NOMO-1 treated with DMSO at 0.1 percent for 48 hours (cell line): ENCODE measurements around the gene UBE2D3.

Source experiments
- DNase-seq: peaks from one replicate; lab custom pipeline; 2025; ENCODE audit not compliant: unreplicated experiment; lab: John Stamatoyannopoulos, UW

Gene UBE2D3

GRCh38 chr4:102792361-102792936 lies 34.9 kb downstream of the UBE2D3 start:
- no peak for DNase-seq

- no peak for DNase-seq
These were observed 36.0 kb downstream of the UBE2D3 start for GRCh38 chr4:102791318-102791835.

GRCh38 chr4:102789317-102789717 lies 38.0 kb downstream of the UBE2D3 start:
- DNase-seq, result peak; percentile 35

GRCh38 chr4:102787944-102788343 lies 39.4 kb downstream of the UBE2D3 start:
- no peak for DNase-seq

DNA sequence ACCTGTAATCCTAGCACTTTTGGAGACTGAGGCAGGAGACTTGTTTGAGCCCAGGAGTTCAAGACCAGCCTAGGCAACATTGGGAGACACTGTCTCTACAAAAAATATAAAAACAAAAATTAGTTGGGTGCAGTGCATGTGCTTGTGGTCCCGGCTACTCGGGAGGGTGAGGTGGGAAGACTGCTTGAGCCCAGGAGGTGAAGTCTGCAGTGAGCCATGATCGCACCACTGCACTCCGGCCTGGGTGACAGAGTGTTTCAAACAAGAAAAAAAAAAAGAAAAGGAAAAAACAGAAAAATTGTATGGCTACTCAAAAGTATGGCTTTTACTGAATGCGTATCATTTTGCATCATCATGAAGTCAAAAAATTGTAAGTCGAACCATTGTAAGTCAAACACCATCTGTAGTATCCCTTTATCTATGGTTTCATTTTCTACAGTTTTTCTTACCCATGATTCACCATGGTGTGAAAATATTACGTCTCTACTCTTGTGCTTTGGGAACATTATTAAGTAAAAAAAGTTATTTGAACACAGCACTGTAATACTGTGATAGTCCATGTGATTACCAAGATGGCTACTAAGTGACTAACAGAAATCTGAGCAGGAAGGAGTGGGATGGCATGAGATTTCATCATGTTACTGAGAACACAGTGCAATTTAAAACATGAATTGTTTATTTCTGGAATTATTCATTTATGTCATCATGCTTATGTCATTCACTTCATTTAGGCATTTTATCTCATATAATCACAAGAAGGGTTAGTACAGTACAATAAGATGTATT lies 40.1 kb downstream of the UBE2D3 start:
- no peak for DNase-seq

DNA sequence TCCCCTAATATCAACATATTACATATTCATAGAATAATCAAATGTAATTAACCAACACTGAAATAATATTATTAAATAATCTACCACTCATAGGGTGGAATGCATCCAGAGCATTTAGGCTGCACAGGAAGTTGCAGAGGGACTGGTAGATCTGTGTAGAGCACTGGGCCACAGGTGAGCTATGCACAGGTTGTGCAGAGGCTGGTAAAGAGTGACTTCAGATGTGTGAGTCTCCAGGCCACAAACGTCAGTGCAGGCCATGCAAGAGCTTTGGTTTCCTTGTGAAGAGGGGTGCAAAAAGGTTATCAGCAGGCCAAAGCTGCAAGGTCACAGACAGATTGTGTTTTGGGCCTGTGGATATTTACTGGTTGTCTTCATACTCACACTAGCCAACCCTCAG lies 41.1 kb downstream of the UBE2D3 start:
- DNase-seq, result no peak

DNA sequence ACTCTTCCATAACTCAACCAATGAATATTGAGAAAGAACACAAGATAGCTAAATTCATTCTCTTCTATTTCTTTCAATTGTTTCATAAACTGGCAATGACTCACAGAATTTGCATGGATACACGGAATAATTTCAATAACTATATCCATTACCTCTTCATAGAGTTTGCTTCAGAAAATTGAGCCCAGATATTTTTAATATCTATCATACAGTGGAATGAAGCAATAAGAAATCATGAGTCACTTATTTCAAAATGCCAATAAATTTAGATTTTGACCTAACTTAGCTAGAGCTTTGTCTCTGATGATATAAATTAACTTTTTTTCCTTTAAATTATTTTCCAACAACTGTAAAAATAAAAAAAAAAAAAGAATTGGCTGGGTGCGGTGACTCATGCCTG lies 44.3 kb downstream of the UBE2D3 start:
- DNase-seq, result no peak

GRCh38 chr4:102781570-102781969 lies 45.8 kb downstream of the UBE2D3 start:
- DNase-seq, result no peak

DNA sequence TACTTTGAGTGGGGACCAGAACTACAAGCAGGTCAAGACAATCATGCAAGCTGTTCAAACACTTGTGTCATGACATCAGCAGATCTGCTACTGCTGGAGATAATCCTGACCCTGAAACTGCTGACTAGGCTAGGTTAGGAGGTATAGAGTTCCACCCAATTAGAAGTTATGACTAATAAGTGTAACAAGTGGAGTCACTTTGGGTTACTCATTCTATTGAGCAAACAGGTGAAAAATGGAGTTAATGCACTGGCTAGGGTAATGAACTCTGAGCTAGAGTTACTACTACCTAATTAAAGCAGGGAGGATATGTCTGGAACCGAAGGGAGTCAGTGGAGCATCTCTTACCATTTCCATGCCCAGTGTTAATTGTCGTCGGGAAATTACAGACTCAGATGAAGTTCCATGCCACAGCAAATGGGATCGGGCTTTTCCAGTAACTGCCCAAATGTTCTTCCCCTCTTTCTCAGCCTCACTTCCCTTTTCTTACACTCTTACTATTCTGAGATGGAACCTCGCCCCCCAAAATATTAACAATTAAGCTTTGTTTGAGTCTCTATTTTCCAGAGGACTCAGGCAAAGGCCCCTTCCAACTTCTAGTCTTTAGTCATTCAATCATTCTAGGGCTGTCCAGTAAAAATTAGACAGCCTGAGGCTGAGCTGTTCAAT lies 46.7 kb downstream of the UBE2D3 start:
- DNase-seq, result peak; percentile 44

- DNase-seq, result peak; percentile 66
These were observed 48.1 kb downstream of the UBE2D3 start for GRCh38 chr4:102779204-102779603.

DNA sequence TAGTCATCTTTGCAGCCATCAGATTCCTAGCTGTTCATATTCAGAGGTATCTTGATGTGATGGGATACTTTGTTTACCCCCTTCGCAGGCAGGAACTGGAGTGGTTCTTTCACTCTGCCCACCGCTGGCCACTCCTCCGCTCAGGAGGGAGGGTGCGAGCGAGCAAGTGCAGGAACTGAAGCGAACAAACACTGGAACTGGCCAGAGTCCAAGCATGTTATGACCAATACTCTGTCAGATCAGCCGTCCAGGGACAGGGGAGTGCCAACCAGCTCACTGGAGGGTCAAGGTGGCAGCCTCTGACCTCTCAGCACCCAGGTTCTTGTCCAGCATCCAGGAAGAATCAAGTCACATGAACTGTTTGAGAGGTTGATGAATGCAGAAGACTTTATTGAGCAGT lies 48.6 kb downstream of the UBE2D3 start:
- no peak for DNase-seq

GRCh38 chr4:102775805-102776204 lies 51.5 kb downstream of the UBE2D3 start:
- DNase-seq, result no peak

DNA sequence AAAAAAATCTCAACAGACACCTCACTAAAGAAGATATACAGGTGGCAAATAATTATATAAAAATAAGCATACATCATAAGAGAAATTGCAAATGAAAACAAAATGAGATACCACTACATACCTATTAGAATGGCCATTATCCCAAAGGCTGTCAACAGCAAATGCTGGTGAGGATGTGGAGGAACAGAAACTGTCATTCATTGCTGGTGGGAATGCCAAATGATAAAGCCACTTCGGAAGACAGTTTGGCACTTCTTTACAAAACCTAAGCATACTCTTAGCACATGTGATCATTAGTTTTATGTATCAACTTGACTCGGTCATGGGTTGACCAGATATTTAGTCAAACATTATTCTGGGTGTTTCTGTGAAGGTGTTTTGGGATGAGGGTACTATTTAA lies 53.1 kb downstream of the UBE2D3 start:
- DNase-seq, result no peak

DNA sequence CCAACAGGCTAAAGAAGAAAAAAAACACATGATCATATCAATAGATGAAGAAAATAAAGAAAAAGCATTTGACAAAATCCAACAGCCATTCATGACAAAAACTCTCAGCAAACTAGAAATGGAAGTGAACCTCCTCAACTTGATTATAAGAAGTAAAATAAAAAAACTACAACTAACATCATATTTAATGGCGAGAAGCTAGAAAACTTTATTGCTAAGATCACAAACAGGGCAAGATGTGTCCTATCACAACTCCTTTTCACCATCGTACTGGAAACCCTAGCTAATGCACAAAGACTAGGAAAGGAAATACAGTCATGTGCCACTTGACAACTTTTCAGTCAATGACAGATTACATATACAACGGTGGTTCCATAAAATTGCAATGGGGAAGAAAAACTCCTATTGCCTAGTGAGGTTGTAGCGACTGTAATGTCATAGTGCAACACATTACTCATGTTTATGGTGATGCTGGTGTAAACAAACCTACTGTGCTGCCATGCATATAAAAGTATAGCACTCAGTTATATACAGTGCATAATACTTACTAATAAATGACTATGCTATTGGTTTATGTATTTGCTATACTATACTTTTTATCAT lies 54.5 kb downstream of the UBE2D3 start:
- no peak for DNase-seq

DNA sequence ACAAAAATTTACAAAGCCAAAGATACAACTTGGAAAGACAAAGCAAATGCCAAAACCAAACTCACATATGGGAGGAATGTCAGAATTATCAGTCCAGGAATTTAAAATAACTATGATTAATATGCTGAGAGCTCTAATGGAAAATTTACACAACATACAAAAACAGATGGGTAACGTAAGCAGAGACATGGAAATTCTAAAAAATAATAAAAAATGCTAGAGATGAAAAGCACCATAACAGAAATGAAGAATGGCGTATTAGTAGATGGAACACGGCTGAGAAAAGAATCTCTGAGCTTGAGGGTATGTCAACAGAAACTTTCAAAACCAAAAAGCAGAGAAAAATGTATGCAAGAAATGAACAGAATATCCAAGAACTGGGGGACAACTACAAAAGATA lies 62.5 kb downstream of the UBE2D3 start:
- DNase-seq, result no peak

DNA sequence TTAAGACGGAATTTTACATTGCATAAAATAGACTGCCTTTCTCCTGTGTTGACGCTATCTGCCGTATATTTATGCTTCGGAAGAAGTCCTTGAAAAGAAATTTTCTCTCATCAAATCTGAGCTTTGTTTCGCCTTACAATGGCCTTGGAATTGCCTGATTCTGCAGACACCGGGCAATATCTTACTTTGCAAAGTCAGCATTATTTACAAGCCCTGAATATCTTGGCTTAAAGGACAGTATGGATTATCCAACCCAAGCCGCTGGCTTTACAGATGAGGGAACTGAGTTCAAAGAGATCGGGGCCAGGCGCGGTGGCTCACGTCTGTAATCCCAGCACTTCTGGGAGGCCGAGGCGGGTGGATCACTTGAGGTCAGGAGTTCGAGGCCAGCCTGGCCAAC lies 65.4 kb downstream of the UBE2D3 start:
- DNase-seq, result no peak

GRCh38 chr4:102761296-102761701 lies 66.1 kb downstream of the UBE2D3 start:
- no peak for DNase-seq

DNA sequence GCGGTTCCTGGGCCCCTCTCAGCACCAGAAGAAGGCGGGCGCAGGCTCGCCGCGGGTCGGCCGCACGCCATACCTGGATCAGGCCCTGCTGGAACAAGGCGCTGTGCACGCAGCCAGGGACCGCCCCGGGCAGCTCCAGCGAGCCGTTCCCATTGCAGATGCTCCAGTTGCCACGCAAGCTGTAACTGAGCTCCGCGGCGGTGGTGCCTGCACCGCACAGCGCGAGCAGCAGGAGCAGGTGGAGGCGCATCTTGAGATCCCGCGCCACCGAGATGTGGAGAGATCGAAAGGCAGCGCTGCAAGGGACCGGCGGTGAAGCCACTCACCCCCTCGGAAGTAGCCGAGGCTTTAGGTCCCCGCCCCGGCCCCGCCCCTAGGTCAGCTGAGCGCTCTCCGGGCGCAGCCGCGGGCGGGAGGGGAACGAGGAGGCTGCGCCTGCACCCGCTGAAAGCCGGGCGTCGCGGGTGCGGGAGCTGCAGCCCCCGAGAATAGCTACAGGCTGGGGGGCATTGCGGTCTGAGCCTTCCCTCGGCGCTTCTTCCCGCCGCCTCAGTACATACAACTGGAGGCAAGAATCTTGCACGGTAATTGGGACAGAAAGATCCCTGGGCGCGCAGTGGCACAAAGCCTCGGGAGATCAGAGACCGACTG lies 66.6 kb downstream of the UBE2D3 start, which contains the start of gene MANBA:
MANBA (minus strand) TSS at position 324 of the 651 bp plus-strand sequence; CDS start at position 250, 74 bp downstream.
- peak; percentile 81 for DNase-seq

- peak; percentile 96 for DNase-seq
These were observed 67.3 kb downstream of the UBE2D3 start for GRCh38 chr4:102759831-102760644.
